HG02884 (cell line): ENCODE results near the gene SAMD1.
A peak's percentile ranks its signal among the peaks of the same experiment; 100 is the strongest.

Source experiments
- ATAC-seq: cut with Tn5 transposase; IDR thresholded peaks from one replicate; pipeline ENCODE4 v1.9.1; 2021; ENCODE audit warnings: mild to moderate bottlenecking, moderate library complexity; ENCODE audit not compliant: unreplicated experiment

SAMD1 gene

GRCh38 chr19:14113762-14114414 is 23.3 kb upstream of the SAMD1 start:
- ATAC-seq = no peak

- no peak for ATAC-seq
Measured at GRCh38 chr19:14112809-14113385, 22.3 kb upstream of the SAMD1 start.

DNA sequence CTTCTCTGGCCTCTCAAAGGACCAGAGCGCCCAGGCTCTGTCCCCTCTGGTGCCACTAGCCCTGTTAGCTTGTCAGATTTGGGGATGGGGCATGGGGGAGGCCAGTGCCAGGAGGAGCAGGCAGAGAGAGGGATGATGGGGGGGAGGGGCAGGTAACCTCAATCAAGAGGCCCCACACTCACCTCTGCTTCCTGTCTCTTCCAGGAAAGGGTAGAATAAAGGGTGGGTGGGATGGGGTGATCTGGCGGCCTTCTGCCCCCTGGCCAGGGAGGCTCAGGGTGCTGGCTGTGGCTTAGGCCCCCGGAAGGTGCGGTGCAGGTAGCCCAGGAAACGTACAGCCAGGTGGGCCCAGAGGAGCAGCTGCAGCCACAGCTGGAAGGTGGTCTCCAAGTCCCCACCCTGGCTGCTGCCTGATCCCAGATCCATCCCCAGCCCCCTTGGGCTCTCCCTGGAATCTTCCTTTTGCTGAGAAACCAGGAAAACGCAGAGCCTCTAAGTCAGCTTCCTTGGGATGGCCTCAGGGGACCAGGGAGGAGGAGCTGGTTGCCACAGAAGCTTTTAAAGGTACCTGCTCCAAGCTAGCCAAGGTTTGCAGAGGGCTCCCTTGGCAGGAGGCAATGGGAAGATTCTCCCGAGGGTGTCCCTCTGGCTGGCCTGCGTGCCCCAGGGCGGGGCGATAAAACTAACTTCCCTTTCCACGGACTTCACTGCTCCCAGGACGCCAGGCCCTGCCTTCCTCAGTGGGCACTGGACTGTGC is 21.7 kb upstream of the SAMD1 start:
- ATAC-seq = no peak

- no peak for ATAC-seq
Measured at GRCh38 chr19:14111486-14111885, 20.9 kb upstream of the SAMD1 start.

DNA sequence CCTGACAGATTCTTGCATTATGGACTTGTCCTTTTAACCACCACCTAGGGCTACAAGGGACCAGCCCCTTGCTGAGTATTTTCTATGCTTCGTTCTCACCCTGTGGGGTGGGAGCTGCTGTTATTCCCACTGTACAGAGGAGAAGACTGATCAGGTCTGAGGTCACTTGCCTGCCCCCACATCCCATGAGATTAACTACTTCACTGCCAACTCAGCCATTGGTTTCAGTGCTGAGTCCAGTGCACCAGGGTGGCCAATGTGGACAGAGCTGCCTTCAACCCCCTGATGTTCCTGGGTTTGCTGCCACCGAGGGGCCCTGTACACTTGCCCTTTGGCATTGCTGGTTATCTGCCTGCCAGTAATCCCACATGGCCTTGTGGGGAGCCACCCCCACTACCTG is 20.1 kb upstream of the SAMD1 start:
- ATAC-seq = no peak

- no peak for ATAC-seq
Measured at GRCh38 chr19:14107581-14108461, 17.3 kb upstream of the SAMD1 start.

DNA sequence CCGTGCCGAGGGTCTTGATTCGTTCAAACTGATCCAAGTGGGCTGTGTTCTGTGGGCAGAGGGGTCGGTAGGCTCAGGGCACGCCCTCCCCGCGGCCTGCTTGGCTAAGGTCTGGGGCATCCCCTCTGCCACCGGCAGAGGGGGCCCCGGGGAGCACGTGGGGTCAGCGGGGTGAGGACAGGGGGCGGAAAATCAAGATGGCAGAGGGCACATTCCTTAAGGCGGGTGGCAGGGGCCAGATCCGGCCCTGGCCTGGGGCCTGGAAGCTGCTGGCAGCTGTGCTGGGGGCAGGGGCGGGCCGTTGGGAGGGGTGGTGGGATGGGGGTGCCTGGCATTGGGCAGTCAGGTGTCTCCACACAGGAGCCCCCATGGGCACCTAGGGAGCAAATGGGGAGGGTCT is 16.3 kb upstream of the SAMD1 start:
- no peak for ATAC-seq

GRCh38 chr19:14105680-14106079 is 15.1 kb upstream of the SAMD1 start:
- ATAC-seq = no peak

DNA sequence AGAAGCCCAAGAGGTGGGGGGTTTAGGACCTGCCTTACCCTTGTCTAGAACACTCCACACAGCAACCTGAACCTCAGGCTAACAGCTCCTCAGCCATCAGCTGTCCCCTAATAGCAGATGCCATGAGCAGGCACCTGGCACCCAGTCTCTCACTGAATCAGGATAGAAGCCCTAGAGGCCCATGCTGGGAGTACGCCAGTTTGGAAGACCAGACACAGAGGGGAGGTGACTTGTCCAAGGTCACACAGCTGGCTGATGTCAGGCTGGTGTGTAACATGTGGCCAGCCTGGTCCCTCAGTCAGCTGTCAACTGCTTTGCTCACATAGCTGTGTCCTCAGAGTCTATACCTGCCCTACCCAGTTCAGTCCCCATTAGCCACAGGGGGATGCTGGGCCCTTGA is 12.8 kb upstream of the SAMD1 start:
- ATAC-seq = no peak

- ATAC-seq = no peak
Measured at GRCh38 chr19:14102756-14103155, 12.2 kb upstream of the SAMD1 start.

DNA sequence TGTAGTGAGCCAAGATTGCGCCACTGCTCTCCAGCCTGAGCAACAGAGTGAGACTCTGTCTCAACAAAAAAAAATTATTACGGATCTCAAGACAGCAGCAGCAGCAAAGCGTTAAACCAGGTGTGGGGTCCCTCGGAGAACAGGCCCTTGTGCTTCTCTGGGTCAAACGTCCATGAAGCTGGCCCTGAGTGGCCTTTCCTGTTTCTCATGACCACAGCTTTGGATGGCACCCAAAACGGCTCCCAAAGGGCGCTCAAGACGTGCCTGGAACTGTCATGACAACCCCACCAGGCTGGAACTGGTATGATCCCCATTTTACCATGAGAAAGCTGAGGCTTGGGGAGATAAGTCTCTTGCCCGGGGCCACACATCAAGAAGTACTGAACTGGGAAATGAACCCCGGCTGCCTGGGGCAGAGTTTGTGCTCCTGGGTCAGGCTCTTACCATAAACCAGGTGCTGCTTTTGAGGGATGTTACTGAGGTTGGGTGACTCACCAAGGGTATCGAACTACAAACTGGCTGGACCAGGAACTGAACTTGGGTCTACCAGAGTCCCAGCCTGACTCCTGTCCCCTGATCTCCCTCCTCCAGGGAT is 11.6 kb upstream of the SAMD1 start:
- ATAC-seq = no peak

DNA sequence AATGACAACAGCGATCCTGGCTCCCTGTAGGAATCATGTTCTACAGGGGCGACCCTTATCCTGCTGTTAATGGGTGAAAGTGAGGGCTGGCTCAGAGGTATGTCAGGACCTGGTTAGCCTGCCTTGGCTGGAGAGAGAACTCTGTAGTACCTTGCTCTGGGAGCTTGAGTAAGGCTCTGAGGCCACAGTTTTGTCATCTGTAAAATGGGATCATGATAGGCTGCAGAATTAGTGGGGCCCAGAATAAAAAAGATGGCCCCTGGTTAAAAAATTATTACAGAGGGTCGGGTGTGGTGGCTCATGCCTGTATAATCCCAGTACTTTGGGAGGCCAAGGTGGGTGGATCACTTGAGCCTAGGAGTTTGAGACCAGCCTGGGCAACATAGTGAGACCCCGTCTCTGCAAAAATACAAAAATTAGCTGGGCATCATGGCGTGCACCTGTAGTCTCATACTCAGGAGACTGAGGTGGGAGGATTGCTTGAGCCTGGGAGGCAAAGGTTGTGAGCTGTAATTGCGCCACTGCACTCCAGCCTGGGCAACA is 10.5 kb upstream of the SAMD1 start:
- ATAC-seq = no peak

DNA sequence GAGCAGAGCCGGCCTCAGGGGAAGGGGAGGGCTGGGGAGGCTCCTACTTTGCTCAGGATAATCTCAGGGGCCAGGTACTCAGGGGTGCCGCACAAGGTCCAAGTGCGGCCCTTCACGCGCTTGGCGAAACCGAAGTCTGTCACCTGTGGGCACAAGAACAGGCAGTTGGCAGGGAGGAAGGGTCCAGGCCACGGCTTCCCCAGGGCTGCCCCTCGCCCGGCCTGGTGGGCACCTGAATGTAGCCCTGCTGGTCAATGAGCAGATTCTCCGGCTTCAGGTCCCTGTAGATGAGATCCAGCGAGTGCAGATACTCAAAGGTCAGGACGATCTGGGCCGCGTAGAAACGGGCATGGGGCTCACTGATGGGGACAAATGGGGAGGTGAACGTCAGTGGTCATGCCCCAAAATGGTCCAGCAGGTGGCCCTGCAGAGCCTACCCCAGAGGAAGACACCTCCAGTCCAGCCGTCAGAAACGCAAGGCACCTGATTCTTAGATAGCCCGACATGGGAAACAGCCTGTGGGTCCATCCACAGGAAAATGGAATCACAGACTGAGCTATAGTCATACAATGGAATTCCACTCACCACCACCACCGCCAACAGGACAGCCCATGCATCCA is 7.1 kb upstream of the SAMD1 start:
- ATAC-seq = no peak

DNA sequence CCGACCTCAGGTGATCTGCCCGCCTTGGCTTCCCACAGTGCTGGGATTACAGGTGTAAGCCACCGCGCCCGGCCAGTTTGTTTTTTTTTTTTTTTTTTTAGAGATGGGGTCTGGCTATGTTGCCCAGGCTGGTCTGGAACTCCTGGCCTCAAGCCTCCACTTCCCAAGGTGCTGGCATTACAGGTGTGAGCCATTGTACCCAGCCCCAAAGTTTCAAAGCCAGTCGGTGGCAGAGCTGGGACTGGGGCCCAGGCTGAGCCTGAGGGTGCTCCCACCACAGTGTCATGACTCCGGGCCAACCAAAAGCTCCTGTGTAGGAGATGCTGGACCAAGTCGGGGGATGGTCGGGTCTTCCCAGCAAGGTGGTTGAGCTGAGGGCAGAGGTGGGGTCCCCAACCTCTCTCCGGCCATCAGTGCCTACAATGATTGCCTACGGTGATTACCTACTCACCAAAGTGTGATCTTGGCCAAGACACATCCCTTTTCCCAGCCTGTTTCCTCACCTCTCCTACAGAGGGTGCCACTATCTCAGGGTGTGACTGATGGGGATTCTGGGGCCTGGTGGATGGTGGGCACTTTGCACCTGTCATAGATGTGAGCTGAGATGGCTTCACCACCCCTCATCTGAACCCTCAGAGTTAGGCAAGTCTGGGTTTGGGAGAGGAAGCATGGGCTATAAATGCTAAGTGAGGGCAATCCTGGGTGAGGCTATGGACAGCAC is 5.9 kb upstream of the SAMD1 start:
- ATAC-seq = no peak

- ATAC-seq = no peak
Measured at GRCh38 chr19:14094854-14095253, 4.3 kb upstream of the SAMD1 start.

- no peak for ATAC-seq
Measured at GRCh38 chr19:14093117-14093823, 2.7 kb upstream of the SAMD1 start.

DNA sequence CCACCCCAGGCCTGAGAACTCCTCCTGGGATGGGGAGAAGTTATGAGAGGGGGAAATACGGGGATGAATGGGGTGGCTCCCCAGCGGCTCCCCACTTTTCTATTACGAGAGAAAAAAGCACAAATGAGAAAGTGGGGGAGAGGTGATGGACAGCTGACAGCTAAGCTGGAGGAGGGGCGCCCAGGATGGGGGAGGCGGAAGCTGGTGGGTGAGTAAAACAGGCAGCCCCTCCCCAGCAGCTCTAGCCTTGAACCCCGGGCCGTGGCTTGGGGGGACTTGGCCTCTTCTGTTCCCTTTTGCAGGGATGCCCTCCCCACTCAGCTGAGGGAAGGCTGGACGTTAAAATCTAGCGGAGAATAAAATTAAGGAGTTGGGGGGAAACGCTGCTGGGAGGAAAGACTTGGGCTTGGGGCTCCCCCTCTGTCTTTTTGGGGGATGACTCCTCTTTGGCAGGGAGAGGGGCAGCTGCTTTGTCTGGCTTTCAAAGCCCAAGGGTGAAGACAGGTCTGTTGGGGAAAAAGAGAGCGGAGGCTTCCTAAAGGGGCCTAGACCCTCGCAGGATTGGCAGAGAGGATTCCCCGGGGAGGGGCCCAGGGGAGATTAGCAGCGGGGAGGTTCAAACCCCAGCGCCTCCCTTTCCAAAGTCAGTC is 1.4 kb upstream of the SAMD1 start:
- no peak for ATAC-seq

GRCh38 chr19:14091081-14091812 is 696 bp upstream of the SAMD1 start:
- ATAC-seq = peak; percentile 42
